DND-41 (cell line): ENCODE data around the gene G3BP1.
"Not testable (repeated sequence)": the region's sequence is repeated elsewhere in the genome, so short reads cannot be mapped to it uniquely, and the experiment has no call there.

Experiments used
- ATAC-seq: fragments of 200-7000 bp; cut with Tn5 transposase; 3 replicates; pipeline ENCODE4 v1.9.1; 2021; ENCODE audit warnings: low read depth; ENCODE audit not compliant: insufficient read depth
- DNase-seq: peaks from one replicate; pipeline ENCODE4 v3.0.0-alpha.2; 2020
- H2AFZ ChIP-seq: 2 replicates; pipeline ENCODE4 v1.6.0; 2012; ENCODE audit warnings: low read depth, low read length
- H3K27ac ChIP-seq: 2 replicates; pipeline ENCODE4 v1.5.1; 2012; ENCODE audit warnings: low read length, inconsistent platforms
- H3K27me3 ChIP-seq: fragments of 200-600 bp; sonication (generic); 2 replicates; pipeline ENCODE4 v1.6.0; 2012; ENCODE audit warnings: low read length, mild to moderate bottlenecking, inconsistent platforms; ENCODE audit not compliant: insufficient read depth, poor library complexity
- H3K36me3 ChIP-seq: 2 replicates; pipeline ENCODE4 v1.5.1; 2012; ENCODE audit warnings: low read length, inconsistent platforms; ENCODE audit not compliant: insufficient read depth
- H3K4me1 ChIP-seq: 2 replicates; pipeline ENCODE4 v1.5.1; 2012; ENCODE audit warnings: mild to moderate bottlenecking, low read length; ENCODE audit not compliant: insufficient read depth
- H3K4me2 ChIP-seq: 2 replicates; pipeline ENCODE4 v1.6.0; 2012; ENCODE audit warnings: mild to moderate bottlenecking, moderate library complexity, low read length, inconsistent platforms; ENCODE audit not compliant: insufficient read depth
- H3K4me3 ChIP-seq, 2 experiments: fragments of 200-600 bp in 1 of 2; shearing (Covaris generic) in 1 of 2; 2 replicates each; pipeline ENCODE4 v1.5.1; 2012 to 2016; ENCODE audit warnings: inconsistent platforms in 2 of 2, low read length in 2 of 2, mild to moderate bottlenecking in 2 of 2, low read depth in 1 of 2, moderate library complexity in 1 of 2
- H3K79me2 ChIP-seq: 2 replicates; pipeline ENCODE4 v1.6.0; 2012; ENCODE audit warnings: low read length, inconsistent platforms; ENCODE audit not compliant: insufficient read depth
- H3K9ac ChIP-seq: 2 replicates; pipeline ENCODE4 v1.6.0; 2012; ENCODE audit warnings: low read depth, mild to moderate bottlenecking, inconsistent platforms, low read length, moderate library complexity
- H3K9me3 ChIP-seq: 2 replicates; pipeline ENCODE4 v1.5.1; 2012; ENCODE audit warnings: low read length, moderate library complexity, mild to moderate bottlenecking, inconsistent platforms; ENCODE audit not compliant: insufficient read depth, severe bottlenecking
- H4K20me1 ChIP-seq: 2 replicates; pipeline ENCODE4 v1.6.0; 2012; ENCODE audit warnings: low read length; ENCODE audit not compliant: insufficient read depth
- CTCF ChIP-seq: IDR thresholded peaks from 2 replicates; pipeline ENCODE4 v1.5.1; 2012; ENCODE audit warnings: borderline replicate concordance, low read length, moderate library complexity, mild to moderate bottlenecking; ENCODE audit not compliant: poor library complexity, severe bottlenecking; ENCODE audit errors: extremely low read depth
- EZH2 ChIP-seq: IDR thresholded peaks from 3 replicates; pipeline ENCODE4 v1.6.1; 2012; ENCODE audit warnings: borderline replicate concordance, low read depth, mild to moderate bottlenecking, moderate library complexity, low read length, inconsistent platforms; ENCODE audit not compliant: severe bottlenecking

The G3BP1 gene

DNA sequence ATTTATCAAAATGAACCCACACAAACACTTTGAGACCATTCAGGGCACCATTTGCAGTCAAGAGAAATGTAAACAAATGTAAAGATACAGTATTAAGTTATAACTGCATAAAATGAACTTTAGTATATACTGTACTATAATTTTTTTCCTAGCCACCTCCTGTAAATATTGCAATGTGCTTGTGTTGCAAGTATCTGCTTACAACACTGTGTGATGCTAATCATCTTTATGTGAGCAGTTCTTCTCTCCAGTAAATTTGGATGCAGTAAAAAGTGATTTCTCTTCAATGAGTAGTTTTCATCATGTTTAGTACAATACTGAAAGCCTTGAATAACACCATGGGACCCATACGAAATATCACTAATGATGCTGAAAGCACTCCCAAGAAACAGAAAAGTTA lies 9.4 kb downstream of the G3BP1 start:
- Histone ChIP-seq H3K9me3 (no peaks in the 10 kb centered on the region), H4K20me1 (peaks cover 91% of the 10 kb centered on the region), H3K27ac (no peak overlapping the region), H3K36me3 (peaks cover 48% of the 10 kb centered on the region), H3K4me3 (no peak overlapping the region), H3K9ac (no peak overlapping the region), H2AFZ (no peak overlapping the region), H3K4me1 (peaks cover 44% of the 10 kb centered on the region), H3K4me2 (peak overlapping the region; percentile 33; the same call in 1 of the 2 replicates), H3K27me3 (no peaks in the 10 kb centered on the region), H3K79me2 (peaks cover 100% of the 10 kb centered on the region)
- ATAC-seq (no peak), DNase-seq (no peak)
- TF ChIP-seq EZH2 (no peak), CTCF (no peak)

GRCh38 chr5:151783664-151784063 lies 11.9 kb downstream of the G3BP1 start:
- H3K4me3 ChIP-seq, DNase-seq, ATAC-seq, H2AFZ ChIP-seq, H3K4me2 ChIP-seq, H3K27ac ChIP-seq, H3K9ac ChIP-seq, H3K9me3 ChIP-seq, H3K27me3 ChIP-seq: not testable (repeated sequence)
- peaks cover 52% of the 10 kb centered on the region for H3K36me3 ChIP-seq
- peaks cover 27% of the 10 kb centered on the region; the same call in 1 of the 2 replicates for H3K4me1 ChIP-seq
- H3K79me2 ChIP-seq: peaks cover 100% of the 10 kb centered on the region
- H4K20me1 ChIP-seq: peaks cover 93% of the 10 kb centered on the region

GRCh38 chr5:151784141-151784540 lies 12.4 kb downstream of the G3BP1 start:
- H4K20me1 ChIP-seq: peaks cover 93% of the 10 kb centered on the region
- no peaks in the 10 kb centered on the region for H3K9me3 ChIP-seq
- TF ChIP-seq CTCF (no peak), EZH2 (no peak)
- no peak overlapping the region for H2AFZ ChIP-seq
- ATAC-seq: no peak
- H3K27ac ChIP-seq: no peak overlapping the region
- peaks cover 56% of the 10 kb centered on the region for H3K36me3 ChIP-seq
- H3K4me3 ChIP-seq: no peak overlapping the region
- no peak overlapping the region for H3K4me2 ChIP-seq
- H3K4me1 ChIP-seq: peaks cover 22% of the 10 kb centered on the region; the same call in 1 of the 2 replicates
- peaks cover 100% of the 10 kb centered on the region for H3K79me2 ChIP-seq
- no peaks in the 10 kb centered on the region for H3K27me3 ChIP-seq
- no peak for DNase-seq
- H3K9ac ChIP-seq: no peak overlapping the region

- Histone ChIP-seq H3K4me3 (no peak overlapping the region), H3K36me3 (peaks cover 66% of the 10 kb centered on the region), H3K9me3 (no peaks in the 10 kb centered on the region), H3K27me3 (no peaks in the 10 kb centered on the region), H3K27ac (no peak overlapping the region), H2AFZ (no peak overlapping the region), H3K4me1 (peaks cover 6% of the 10 kb centered on the region; the same call in 1 of the 2 replicates), H3K4me2 (no peak overlapping the region), H3K9ac (no peak overlapping the region), H3K79me2 (peaks cover 100% of the 10 kb centered on the region), H4K20me1 (peaks cover 89% of the 10 kb centered on the region)
- ATAC-seq (no peak), DNase-seq (no peak)
- TF ChIP-seq EZH2: no peak
- no peak for TF ChIP-seq CTCF
Measured at GRCh38 chr5:151786468-151786867, 14.7 kb downstream of the G3BP1 start.
